Neural progenitor cell (in vitro differentiated cells): ENCODE measurements around the gene LMBR1.

ENCODE experiments used
- CTCF ChIP-seq: fragments of 200-600 bp; sonication (generic); IDR thresholded peaks from 2 replicates; pipeline ENCODE4 v1.5.1; 2017; ENCODE audit warnings: antibody characterized with exemption, mild to moderate bottlenecking
- EZH2 ChIP-seq: fragments of 200-600 bp; sonication (generic); IDR thresholded peaks from 2 replicates; pipeline ENCODE4 v1.6.1; 2017; ENCODE audit warnings: antibody characterized with exemption, mild to moderate bottlenecking, moderate library complexity
- EZH2phosphoT487 ChIP-seq: fragments of 200-600 bp; sonication (generic); IDR thresholded peaks from 2 replicates; pipeline ENCODE4 v1.6.1; 2017; ENCODE audit warnings: antibody characterized with exemption

- no peak for TF ChIP-seq EZH2
- no peak for TF ChIP-seq CTCF
- TF ChIP-seq EZH2phosphoT487: no peak
Observed at GRCh38 chr7:156777364-156778069, 115.5 kb downstream of the LMBR1 start.
